SK-N-SH (cell line): ENCODE measurements around the gene SLC26A1.

Experiments
- RAD21 ChIP-seq: IDR thresholded peaks from 2 replicates; pipeline ENCODE4 v1.6.1; 2012; ENCODE audit warnings: mild to moderate bottlenecking, low read length
- TF ChIP-seq, protein P1 (sequence below): fragments of 200-600 bp; sonication (generic); IDR thresholded peaks from 2 replicates; pipeline ENCODE4 v1.6.1; 2017; ENCODE audit warnings: antibody characterized with exemption, mild to moderate bottlenecking, moderate library complexity
- TF ChIP-seq, protein P2 (sequence below): IDR thresholded peaks from 2 replicates; pipeline ENCODE4 v1.4.0; 2012; ENCODE audit warnings: low read depth, borderline replicate concordance

DNA sequence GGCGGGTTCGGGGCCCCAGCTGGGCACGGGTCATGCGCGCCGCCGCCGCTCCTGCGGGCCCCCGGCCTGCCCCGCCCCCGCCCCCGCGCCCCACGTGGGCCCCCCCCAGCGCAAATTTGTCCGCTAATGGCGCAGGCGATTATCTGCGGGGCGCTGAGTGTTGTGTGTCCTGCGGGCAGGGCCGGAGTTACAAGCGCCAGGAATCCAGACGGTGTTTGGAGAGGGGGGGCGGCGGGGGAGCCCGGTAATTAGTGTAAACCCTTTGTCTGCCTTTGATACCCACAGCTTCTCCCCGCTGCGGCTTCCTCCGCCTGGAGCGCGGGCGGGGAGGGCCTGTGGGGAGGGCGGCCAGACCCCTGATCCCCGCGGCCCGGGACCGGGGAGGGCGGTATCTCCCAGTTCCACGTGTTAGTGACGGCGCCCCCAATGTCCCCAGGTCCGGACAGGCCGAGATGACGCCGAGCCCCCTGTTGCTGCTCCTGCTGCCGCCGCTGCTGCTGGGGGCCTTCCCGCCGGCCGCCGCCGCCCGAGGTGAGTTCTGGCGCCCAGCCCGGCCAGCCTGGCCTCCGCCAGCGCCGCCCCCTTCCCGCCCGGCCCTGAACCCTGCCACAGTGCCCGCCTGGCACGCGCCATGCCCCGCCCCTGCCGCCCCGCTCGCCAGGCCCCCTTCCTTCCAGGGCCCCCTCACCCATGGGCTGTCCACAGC, 19.0 kb upstream of the SLC26A1 start:
- TF ChIP-seq, protein P1, sequence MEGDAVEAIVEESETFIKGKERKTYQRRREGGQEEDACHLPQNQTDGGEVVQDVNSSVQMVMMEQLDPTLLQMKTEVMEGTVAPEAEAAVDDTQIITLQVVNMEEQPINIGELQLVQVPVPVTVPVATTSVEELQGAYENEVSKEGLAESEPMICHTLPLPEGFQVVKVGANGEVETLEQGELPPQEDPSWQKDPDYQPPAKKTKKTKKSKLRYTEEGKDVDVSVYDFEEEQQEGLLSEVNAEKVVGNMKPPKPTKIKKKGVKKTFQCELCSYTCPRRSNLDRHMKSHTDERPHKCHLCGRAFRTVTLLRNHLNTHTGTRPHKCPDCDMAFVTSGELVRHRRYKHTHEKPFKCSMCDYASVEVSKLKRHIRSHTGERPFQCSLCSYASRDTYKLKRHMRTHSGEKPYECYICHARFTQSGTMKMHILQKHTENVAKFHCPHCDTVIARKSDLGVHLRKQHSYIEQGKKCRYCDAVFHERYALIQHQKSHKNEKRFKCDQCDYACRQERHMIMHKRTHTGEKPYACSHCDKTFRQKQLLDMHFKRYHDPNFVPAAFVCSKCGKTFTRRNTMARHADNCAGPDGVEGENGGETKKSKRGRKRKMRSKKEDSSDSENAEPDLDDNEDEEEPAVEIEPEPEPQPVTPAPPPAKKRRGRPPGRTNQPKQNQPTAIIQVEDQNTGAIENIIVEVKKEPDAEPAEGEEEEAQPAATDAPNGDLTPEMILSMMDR: no peak
- TF ChIP-seq, protein P2, sequence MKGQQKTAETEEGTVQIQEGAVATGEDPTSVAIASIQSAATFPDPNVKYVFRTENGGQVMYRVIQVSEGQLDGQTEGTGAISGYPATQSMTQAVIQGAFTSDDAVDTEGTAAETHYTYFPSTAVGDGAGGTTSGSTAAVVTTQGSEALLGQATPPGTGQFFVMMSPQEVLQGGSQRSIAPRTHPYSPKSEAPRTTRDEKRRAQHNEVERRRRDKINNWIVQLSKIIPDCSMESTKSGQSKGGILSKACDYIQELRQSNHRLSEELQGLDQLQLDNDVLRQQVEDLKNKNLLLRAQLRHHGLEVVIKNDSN: no peak
- TF ChIP-seq RAD21: no peak
